ENCODE results near the gene SPART.

SPART gene, protein sequence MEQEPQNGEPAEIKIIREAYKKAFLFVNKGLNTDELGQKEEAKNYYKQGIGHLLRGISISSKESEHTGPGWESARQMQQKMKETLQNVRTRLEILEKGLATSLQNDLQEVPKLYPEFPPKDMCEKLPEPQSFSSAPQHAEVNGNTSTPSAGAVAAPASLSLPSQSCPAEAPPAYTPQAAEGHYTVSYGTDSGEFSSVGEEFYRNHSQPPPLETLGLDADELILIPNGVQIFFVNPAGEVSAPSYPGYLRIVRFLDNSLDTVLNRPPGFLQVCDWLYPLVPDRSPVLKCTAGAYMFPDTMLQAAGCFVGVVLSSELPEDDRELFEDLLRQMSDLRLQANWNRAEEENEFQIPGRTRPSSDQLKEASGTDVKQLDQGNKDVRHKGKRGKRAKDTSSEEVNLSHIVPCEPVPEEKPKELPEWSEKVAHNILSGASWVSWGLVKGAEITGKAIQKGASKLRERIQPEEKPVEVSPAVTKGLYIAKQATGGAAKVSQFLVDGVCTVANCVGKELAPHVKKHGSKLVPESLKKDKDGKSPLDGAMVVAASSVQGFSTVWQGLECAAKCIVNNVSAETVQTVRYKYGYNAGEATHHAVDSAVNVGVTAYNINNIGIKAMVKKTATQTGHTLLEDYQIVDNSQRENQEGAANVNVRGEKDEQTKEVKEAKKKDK

GRCh38 chr13:36346222-36347083, at the start of gene SPART:
TSS of gene SPART (minus strand) at chr13:36346394. CDS start at chr13:36335830, 10,564 bp downstream.
- Histone ChIP-seq H3K4me1 (ENCODE audit: low read length) (peaks cover 21% of the 10 kb centered on the region), H3K9ac (ENCODE audit: low read length) (peak within 1 kb of the TSS; percentile 16), H4K20me1 (ENCODE audit: insufficient read depth, low read length) (no peaks in the 10 kb centered on the region), H3K36me3 (replicated peaks; ENCODE audit: low read depth, low read length) (no peaks in the 10 kb centered on the region), H3K4me2 (ENCODE audit: low read length) (peak within 1 kb of the TSS; percentile 61), H3K79me2 (ENCODE audit: low read length) (no peaks in the 10 kb centered on the region), H3K27ac (ENCODE audit: low read length) (peak within 1 kb of the TSS; percentile 18; the same call in 1 of the 2 replicates), H3K4me3 (ENCODE audit: low read length) (peak within 1 kb of the TSS; percentile 64), H2AFZ (ENCODE audit: low read depth, low read length) (peak within 1 kb of the TSS; percentile 59), H3K9me3 (ENCODE audit: insufficient read depth, low read length) (no peaks in the 10 kb centered on the region), H3K27me3 (ENCODE audit: low read depth, low read length) (no peaks in the 10 kb centered on the region)
- TF ChIP-seq EZH2phosphoT487 (IDR thresholded peaks at IDR 0.05; ENCODE audit: low read depth), result no peak
- TF ChIP-seq CTCF (IDR thresholded peaks at IDR 0.05; ENCODE audit: low read depth, low read length), result peak; percentile 98

GRCh38 chr13:36395280-36395679, 49.1 kb upstream of the SPART start:
- no peaks in the 10 kb centered on the region for H4K20me1 ChIP-seq (ENCODE audit: insufficient read depth, low read length)
- H3K4me2 ChIP-seq (ENCODE audit: low read length), result no peak overlapping the region
- TF ChIP-seq CTCF (IDR thresholded peaks at IDR 0.05; ENCODE audit: low read depth, low read length), result peak; percentile 83
- TF ChIP-seq EZH2phosphoT487 (IDR thresholded peaks at IDR 0.05; ENCODE audit: low read depth), result no peak
- no peaks in the 10 kb centered on the region for H3K79me2 ChIP-seq (ENCODE audit: low read length)
- no peak overlapping the region for H3K4me3 ChIP-seq (ENCODE audit: low read length)
- H3K27me3 ChIP-seq (ENCODE audit: low read depth, low read length), result no peaks in the 10 kb centered on the region
- peaks cover 4% of the 10 kb centered on the region for H3K4me1 ChIP-seq (ENCODE audit: low read length)
- H3K27ac ChIP-seq (ENCODE audit: low read length), result no peak overlapping the region
- no peak overlapping the region for H2AFZ ChIP-seq (ENCODE audit: low read depth, low read length)
- no peak overlapping the region for H3K9ac ChIP-seq (ENCODE audit: low read length)
- no peaks in the 10 kb centered on the region for H3K9me3 ChIP-seq (ENCODE audit: insufficient read depth, low read length)
- no peaks in the 10 kb centered on the region for H3K36me3 ChIP-seq (replicated peaks; ENCODE audit: low read depth, low read length)

GRCh38 chr13:36385489-36385888, 39.3 kb upstream of the SPART start:
- H3K36me3 ChIP-seq (replicated peaks; ENCODE audit: low read depth, low read length), result no peaks in the 10 kb centered on the region
- no peaks in the 10 kb centered on the region for H3K27me3 ChIP-seq (ENCODE audit: low read depth, low read length)
- H3K4me1 ChIP-seq (ENCODE audit: low read length), result peaks cover 6% of the 10 kb centered on the region
- no peak overlapping the region for H2AFZ ChIP-seq (ENCODE audit: low read depth, low read length)
- H3K4me3 ChIP-seq (ENCODE audit: low read length), result no peak overlapping the region
- no peak overlapping the region for H3K27ac ChIP-seq (ENCODE audit: low read length)
- 0 out of 2 replicates have a peak, but pooled peaks cover 9% of the 10 kb centered on the region for H3K9me3 ChIP-seq (ENCODE audit: insufficient read depth, low read length)
- H3K9ac ChIP-seq (ENCODE audit: low read length), result no peak overlapping the region
- H4K20me1 ChIP-seq (ENCODE audit: insufficient read depth, low read length), result no peaks in the 10 kb centered on the region
- H3K4me2 ChIP-seq (ENCODE audit: low read length), result no peak overlapping the region
- TF ChIP-seq CTCF (IDR thresholded peaks at IDR 0.05; ENCODE audit: low read depth, low read length), result no peak
- no peak for TF ChIP-seq EZH2phosphoT487 (IDR thresholded peaks at IDR 0.05; ENCODE audit: low read depth)
- no peaks in the 10 kb centered on the region for H3K79me2 ChIP-seq (ENCODE audit: low read length)
